Keratinocyte (primary cell): ENCODE data around the gene ECHDC1.

Experiments used
- EZH2 ChIP-seq: IDR thresholded peaks from one replicate; pipeline ENCODE4 v1.6.1; 2012; ENCODE audit warnings: inconsistent platforms, mild to moderate bottlenecking, low read length, moderate library complexity
- TF ChIP-seq, protein P1 (sequence below), 3 experiments: IDR thresholded peaks in 1 of 3; conservative IDR thresholded peaks in 1 of 3; optimal IDR thresholded peaks in 1 of 3; 2 replicates in 2 of 3; 3 replicates in 1 of 3; pipeline versions ENCODE3 to v1.5.1; 2011; ENCODE audit warnings: low read length in 3 of 3, mild to moderate bottlenecking in 3 of 3, moderate library complexity in 2 of 3, control low read depth in 1 of 3, inconsistent platforms in 1 of 3; ENCODE audit not compliant: insufficient read depth in 2 of 3; ENCODE audit errors: extremely low read depth in 1 of 3

DNA sequence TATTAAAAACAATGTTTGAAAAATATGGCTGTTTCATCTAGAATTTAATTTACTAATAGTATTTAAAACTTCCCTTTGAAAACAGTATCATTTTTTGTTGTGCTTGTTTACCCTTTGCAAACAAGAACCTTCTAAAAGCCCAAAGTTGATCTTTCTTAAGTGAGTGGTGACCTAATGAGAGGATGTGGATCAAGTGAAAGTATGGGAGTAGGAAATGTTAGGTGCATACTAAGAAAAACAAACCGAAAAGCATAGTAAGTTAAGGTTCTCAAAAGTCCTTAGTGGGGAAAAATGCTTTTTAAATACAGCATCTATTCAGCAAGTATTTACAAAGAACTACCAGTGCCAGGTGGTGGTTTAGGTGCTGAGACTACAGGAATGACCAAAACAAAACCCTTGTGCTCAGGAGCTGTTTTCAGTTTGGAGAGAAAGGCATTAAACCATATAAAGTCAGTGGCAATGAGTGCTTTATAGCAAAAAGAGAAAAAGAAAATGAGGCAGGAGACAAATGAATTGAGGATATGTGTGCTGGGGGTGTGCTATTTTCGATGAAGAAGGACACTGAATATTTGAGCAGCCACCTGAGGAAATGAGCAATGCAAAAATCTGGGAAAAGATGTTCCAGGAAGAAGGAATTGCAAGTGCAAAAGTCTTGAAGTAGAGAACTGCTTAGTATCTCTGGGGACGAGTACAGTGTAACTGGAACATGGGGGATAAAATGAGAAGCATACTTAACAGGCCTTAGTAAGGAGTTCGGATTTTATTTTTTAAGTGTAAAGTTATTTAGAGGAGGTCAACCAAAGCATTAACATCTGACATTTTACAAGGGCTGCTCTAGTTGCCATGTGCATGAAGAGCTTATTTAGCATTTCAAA is 52.8 kb downstream of the ECHDC1 start:
- TF ChIP-seq, protein P1, sequence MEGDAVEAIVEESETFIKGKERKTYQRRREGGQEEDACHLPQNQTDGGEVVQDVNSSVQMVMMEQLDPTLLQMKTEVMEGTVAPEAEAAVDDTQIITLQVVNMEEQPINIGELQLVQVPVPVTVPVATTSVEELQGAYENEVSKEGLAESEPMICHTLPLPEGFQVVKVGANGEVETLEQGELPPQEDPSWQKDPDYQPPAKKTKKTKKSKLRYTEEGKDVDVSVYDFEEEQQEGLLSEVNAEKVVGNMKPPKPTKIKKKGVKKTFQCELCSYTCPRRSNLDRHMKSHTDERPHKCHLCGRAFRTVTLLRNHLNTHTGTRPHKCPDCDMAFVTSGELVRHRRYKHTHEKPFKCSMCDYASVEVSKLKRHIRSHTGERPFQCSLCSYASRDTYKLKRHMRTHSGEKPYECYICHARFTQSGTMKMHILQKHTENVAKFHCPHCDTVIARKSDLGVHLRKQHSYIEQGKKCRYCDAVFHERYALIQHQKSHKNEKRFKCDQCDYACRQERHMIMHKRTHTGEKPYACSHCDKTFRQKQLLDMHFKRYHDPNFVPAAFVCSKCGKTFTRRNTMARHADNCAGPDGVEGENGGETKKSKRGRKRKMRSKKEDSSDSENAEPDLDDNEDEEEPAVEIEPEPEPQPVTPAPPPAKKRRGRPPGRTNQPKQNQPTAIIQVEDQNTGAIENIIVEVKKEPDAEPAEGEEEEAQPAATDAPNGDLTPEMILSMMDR (optimal IDR thresholded peaks at IDR 0.05 in 1 of 3, IDR thresholded peaks at IDR 0.05 in 1 of 3, conservative IDR thresholded peaks at IDR 0.05 in 1 of 3; ENCODE audit: extremely low read depth in 1 of 3, insufficient read depth in 2 of 3, low read length in 3 of 3), result no peak
- TF ChIP-seq EZH2, result no peak
